Testis (tissue), 2 donors: Measurements from ENCODE around the gene KIAA1210.

ENCODE experiments used
- POLR2A ChIP-seq: fragments of 450-650 bp; IDR thresholded peaks from one replicate; pipeline ENCODE4 v1.6.1; 2017; ENCODE audit warnings: antibody characterized with exemption, mild to moderate bottlenecking, moderate library complexity
- TF ChIP-seq, protein P1 (sequence below), 3 experiments: fragments of 450-650 bp in 2 of 3; fragments of 200-600 bp in 1 of 3; sonication (generic) in 1 of 3; IDR thresholded peaks; one replicate each; pipeline ENCODE4 v1.5.1; 2016 to 2019; ENCODE audit warnings: antibody characterized with exemption in 3 of 3, mild to moderate bottlenecking in 2 of 3, moderate library complexity in 1 of 3

GRCh38 chrX:119132961-119133360 lies 5.3 kb upstream of the KIAA1210 start:
- TF ChIP-seq, protein P1, sequence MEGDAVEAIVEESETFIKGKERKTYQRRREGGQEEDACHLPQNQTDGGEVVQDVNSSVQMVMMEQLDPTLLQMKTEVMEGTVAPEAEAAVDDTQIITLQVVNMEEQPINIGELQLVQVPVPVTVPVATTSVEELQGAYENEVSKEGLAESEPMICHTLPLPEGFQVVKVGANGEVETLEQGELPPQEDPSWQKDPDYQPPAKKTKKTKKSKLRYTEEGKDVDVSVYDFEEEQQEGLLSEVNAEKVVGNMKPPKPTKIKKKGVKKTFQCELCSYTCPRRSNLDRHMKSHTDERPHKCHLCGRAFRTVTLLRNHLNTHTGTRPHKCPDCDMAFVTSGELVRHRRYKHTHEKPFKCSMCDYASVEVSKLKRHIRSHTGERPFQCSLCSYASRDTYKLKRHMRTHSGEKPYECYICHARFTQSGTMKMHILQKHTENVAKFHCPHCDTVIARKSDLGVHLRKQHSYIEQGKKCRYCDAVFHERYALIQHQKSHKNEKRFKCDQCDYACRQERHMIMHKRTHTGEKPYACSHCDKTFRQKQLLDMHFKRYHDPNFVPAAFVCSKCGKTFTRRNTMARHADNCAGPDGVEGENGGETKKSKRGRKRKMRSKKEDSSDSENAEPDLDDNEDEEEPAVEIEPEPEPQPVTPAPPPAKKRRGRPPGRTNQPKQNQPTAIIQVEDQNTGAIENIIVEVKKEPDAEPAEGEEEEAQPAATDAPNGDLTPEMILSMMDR (IDR thresholded peaks at IDR 0.05) = no peak
- no peak for TF ChIP-seq POLR2A
